SKM-1 treated with dmso at 0.1 percent for 144 hours (cell line): ENCODE data around the gene ZNF280D.

Experiments
- DNase-seq: peaks from one replicate; lab custom pipeline; 2025; ENCODE audit not compliant: unreplicated experiment; lab: John Stamatoyannopoulos, UW

Gene ZNF280D

DNA sequence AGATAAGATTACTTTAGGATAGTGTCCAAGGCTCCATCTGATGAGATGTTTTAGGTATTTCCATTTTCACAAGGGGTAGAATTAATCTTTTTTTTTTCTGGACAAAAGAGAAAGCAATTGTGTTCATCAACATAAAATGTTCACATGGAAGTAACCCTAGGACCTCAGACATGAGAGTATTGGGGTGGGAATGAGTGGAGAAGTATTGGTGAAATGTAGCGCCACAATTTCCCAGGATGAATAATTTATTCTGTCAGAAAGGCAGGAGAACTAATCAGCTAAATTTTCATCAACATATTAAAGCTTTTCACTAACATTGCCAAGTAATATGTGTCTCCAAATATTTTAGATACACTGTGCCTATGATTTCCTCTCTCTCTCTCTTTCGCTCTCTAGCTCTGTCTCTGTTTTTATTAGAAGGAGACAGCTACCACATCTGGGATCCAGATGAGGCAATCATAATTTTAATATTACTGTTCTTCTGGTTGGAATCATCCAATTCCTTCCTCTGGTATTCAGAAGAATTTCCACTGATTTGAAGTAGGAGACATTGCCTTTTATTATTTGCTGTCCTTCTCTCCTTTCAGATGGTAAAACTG is 21.6 kb upstream of the ZNF280D start:
- DNase-seq, result no peak

DNA sequence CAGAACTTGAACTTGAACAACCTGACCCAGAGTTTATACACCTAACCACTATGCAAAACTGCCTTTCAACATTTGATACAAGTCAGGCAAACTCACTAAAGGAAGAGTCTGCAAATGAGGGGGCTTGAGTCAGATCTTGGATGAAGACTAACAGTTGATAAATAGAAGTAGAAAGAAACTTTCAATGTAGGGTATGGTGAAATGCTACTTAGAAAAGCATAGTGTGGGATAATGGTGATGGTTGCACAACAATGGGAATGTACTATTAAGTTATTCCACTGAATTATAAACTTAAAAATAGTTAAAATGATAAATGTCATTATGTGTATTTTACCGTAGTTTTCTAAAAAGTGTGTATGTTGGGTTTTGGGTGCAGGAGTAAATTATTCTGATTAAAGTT is 19.7 kb upstream of the ZNF280D start:
- no peak for DNase-seq

DNA sequence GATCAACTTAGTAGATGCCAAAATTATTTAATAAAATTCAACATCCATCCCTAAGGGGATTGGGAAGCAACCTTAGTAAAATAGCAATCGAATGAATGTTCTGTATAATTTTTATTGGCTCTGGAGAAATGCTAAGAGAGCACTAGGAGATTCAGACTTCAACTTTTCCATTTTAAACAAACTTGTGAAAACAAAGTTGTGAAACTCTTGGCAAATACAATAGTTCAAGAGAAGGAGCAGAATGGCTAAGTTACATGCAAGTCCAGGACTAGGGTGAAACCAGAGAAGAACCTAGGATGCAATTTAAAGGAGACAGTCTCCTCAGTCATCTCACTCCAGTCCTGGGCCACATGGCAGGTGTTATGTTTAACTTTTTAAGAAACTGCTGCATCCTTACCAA is 16.7 kb upstream of the ZNF280D start:
- no peak for DNase-seq

DNA sequence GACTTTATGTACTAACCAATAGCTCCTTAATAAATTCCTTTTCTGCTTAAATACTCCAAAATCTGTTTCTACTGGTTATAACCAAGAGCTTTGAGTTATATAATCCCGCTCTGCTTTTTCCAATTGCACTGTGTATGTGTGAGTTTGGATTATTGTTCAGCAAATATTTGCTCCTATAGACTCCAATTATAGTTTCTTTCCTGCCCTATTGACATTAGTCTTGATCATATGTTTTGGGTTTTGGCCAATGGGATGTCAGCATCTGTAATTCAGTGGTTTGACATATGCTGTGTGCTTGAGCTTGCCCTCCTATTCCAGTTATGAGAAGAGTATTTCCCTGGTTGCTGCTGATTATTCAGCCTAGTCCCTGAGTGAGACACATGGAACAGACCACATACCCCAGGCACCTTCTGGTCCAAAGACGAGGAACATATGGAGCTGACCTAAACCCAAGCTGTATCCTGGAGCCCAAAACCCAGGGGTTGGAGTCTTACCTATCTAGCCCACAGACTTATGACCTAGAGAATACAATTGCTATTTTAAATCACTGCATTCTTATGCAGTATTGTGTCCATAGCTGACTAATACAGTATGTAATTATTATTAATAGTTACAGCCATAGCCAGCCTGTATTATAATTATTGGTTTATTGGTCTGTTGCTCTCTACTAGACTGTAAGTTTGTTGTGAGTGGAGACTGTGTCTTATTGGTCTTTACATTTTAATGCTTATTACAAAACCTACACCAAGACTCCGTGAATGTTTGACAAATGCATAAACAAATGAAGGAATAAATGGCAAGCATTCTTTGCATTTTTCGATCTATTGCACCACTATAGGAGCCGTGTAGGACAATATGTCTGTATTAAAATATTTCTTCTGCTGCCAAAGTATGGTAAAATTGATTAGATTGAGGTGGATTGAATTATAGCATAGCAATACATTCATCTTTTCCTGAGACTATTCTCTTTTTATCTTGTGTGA is 11.7 kb upstream of the ZNF280D start:
- DNase-seq, result no peak

DNA sequence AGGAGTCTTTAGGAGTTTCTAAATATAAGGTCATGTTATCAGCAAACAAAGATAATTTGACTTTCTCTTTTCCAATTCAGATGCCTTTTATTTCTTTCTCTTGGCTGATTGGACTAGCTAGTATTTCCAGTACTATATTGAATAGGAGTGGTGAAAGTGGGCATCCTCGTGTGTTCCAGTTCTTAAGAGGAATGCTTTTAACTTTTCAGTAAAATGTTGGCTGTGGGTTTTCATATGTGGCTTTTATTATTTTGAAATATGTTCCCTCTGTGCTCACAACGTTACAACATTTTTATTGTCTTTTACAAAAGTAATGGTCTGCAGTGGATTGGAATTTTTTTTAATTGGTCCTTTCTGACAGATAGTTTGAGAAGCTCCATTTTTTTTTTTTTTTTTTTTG is 8.2 kb upstream of the ZNF280D start:
- no peak for DNase-seq

DNA sequence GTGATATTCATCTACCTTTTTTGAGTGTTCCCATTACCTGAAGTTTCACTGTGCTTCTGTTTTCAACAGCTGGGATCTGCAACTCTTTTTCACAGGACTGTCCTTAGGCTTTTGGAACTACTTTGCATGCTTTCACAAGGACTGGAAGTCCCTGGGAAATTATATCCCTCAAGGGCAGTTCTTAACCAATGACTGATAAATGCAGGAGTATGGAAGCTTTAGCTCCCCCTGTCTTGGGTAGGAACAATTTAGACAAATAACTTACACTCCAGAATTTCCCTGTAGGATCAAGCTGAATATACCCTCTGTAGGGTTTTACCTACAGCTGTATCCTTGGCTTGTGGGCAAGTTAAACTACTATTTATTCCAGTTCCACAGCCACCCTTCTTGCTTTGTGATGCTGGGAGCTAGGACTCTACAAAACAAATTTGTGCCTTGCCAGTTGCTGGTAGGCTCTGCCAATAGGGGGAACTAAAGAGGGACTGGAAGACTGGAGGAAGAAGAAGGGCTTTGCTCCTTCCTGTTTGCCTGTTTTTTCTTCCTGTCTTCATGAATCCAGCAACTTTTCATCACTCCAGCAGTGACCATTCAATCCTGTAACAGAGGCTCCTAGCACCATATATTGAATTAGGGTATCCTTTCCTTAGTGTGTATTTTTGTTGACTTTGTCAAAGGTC is 6.8 kb upstream of the ZNF280D start:
- peak; percentile 33 for DNase-seq

DNA sequence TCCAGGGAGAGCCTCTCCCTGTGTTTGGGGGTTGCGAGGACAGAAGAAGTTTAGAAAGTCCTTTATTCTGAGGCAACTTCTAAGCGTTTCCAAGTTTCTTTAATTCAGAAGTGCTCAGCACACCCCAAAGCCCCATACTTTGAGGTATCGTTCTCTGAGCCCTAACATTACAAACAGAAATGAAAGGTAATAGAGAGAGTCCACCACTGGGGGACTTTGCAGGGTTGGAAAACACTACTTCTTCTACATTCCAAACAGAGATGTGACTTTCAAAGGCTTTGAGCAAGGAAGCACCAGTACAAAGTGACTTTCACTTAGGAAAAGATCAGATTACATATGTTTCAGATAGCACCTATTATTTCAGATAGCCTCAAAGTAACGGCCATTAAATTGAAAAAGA is 6.2 kb upstream of the ZNF280D start:
- DNase-seq, result no peak

DNA sequence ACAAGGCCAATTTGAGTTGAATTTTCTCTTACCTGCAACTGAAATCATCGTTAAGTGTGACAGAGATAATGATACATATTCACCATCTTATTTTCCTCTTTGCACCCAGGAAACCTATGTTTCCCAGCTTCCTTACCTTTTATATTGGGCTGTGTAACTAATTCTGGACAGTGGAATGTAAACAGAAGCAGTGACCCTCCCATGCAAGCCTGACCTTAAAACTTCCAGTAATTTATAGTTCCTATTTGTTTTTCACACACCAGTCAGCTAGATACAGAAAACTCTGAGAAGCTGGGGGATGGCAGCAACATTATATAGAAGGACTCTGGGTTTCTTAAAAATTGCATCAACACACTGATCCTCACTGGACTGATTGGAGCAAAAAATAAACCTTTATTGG is 4.5 kb upstream of the ZNF280D start:
- no peak for DNase-seq

DNA sequence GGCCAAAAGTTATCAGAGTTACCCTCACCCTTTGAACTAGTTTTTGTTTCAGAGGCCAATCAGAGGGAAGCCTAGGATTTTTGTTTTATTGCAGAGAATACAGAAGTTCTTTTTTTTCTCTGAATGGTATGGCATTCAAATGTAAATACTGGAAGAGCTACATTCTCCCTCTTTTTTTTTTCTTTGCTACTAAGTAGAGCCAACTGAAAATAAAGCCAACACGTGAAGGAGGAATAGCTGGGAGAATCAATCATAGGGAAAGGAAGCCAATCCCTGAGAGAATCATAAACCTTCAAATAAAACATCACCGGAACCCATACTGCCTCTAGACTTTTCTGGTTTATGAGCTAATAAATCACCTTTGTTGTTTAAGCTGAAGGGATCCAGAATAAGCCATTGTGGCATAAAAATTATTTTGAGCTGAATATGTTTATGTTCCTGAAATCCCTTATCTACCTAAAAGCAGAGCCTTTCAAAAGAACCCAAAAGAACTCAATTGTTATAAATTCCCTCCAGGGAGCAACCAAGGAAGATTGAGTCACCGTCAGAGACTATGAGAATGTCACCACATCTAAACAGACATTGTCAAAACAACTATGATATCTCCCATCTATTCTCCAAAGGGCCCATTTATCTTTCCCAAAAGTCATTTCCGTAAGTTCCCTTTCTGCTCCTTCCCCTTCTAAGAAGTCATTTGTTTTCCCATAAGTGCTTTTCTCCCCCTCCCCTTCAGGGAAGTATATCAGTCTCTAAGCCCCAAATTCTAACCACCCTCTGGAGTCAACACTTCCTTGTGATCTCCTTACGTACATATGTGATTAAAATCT is 3.8 kb upstream of the ZNF280D start:
- DNase-seq, result no peak

DNA sequence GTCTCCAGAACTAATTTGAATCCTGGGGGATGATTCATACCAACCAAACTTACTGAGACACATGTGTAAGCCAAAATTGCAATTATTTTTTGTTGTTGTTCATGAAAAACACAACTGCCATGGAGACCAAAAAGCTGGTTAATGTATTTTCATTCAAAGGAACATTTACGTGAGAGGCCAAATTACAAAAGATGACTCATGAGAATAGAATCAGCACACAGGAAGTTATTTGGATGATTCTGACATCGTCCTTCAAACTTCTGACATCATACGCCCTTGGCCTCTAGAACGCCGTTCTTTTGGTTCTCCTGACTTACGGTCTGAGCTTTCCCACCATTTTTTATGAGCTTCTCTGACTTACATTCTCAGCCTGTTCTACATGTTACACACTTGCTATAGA is 3.0 kb upstream of the ZNF280D start:
- DNase-seq, result no peak

DNA sequence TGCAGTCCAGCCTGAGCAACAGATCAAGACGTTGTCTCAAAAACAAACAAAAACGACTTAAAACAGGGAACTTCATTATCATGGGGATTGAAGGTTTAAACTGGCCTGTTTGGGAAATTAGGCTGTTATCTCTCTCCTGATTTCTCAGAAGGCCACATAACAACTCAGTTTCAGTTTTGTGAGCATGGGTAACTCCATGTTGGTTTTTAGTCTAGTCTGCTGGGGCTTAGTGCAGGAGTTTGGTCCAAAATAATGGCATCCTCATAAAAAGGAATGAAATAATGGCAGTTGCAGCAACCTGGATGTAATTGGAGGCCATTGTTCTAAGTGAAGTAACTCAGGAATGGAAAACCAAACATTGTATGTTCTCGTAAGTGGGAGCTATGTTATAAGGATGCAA is 2.3 kb upstream of the ZNF280D start:
- no peak for DNase-seq

DNA sequence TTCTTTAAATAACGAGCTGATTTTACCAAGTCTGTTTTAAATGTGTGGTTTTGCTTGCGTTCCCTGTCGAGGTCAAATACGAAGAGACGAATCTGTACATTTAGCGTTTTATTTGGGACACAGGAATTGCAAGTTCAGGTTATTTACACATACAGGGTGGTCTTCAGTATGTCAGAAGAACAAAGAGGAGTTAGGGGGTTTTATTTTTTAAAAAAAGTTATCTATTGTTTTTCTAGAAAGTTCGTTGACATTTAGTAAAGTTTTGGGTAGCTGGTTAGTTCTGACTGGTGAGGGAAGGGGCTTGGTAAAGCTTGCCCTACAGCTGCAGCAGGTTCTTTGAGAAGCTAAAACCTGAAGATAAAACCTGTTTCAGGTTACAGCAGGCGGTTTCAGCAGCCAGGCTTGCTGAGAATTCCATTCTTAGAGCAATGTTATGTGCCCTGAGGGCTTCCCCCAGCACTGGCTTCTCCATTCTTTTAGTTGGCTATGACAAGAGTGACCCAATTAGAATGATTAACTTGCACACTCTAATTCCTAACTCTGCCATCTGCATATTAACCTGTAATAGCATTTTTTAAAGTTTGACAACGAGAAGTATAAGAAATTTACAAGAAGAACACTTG is 815 bp upstream of the ZNF280D start:
- no peak for DNase-seq

DNA sequence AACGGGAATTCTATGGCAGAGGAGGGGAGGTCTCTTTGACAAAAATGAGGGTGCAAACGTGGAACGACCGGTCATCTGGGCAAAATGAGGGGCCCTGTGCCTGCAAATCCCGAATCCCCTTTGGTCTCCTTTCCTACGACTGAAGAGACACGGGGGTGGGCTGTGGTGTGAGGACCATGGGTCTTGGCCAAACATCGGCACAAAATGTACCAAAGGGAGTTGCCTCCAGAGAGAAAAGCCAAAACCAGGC is 498 bp downstream of the ZNF280D start:
- DNase-seq, result no peak

DNA sequence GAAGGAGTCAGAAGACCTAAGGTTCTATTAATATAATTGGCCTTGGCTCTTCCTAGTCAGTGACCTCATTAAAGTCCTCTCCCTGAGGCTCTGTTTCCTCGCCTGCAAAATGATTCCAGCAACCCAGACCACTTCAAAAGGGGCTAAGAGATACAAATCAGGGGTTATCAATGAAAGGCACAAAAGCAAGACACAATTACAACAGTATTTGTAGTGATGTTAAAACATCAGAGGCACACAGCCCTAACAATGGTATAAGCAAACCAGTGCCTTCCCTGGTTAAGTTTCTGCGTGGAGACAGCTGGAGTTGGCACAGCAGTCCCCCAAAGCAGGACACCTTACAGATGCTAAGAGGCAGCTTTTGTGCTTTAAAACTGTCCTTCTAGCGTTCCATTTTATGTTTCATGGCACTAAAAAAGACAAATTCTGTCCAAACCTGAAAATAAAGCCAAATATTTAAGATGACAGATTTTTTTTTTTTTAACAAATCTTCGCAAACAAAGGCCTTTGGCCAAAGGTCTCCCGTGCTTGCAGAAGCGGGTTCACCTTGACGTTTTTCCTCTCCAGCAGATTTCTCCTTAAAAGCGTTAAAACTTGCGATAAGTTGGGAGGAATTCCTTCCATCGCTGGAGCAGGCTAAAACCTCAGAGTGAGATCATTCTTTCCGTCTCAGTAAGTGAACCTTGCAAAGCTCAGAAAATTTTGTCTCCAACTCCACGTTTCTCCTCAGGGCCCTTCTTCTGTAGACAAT is 999 bp downstream of the ZNF280D start:
- no peak for DNase-seq

DNA sequence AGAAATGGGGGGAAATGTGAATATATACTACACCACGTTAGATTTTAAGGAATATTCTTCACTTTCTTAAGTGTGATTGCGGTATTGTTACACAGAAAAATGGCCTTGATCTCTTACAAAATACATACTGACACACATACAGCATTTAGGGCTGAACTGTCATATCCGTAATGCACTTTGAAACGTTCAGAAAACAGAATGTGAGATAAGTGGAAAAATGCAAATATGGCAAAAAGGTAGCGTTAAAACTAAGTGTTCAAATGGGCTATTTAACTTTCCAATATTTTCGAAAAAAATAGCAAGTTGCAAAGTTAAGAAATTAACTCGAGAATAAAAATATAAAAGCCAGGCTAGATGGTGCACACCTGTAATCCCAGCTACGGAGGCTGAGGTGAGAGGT is 1.8 kb downstream of the ZNF280D start:
- DNase-seq, result no peak

DNA sequence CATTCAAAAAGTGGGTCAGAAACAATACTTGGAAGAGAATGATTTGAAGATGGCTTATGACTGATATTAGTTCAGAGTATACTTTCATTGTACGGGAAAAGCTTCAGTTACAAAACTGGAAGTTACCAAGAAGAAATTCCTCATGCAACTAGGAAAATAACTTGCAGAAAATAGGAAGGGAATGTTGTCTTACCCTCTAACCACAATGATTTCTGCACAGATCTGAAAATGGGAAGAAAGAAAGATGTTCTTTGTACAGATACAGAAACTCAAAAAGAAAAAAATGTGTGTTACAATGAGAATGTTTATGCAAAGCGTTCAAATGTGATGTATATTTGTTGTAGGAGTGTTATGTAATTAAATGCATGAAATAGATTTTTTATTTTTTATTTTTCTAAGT is 3.7 kb downstream of the ZNF280D start:
- DNase-seq, result no peak

DNA sequence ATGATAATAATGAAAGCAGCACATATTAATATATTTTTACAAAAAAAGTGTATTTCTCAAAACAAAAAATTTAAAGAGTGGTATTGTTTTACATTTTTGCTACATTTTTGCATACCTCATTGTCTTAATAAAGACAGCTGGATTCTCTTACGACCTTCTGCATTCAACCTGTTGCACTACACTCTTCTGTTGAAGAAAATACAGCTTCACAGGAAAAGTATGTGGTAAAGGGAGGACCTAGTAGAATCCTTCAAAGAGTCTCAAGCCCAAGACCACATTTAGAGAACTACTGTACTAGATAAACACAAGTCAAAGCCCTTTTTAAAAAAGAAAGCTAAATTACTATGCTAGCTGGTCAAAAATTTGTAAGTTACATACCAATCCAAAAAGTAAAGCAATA is 7.9 kb downstream of the ZNF280D start:
- DNase-seq, result no peak

DNA sequence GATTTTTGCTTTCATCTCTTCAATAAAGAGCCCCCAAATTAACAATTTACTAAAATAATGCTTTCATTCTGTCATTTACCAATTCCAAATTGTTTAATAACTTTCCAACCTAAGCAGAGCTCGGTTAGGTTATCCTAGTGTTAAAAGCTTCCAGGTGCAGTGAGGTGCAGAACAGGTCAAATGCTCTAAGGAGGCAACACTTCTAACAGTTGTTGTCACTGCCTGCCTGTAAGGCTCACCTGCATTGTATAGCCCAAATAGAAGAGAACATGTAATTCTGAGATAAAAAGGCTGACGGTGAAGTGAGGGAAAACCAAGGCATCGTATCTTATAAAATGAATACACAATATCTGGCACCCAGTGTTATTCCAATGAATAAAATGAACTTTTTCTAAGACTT is 9.1 kb downstream of the ZNF280D start:
- no peak for DNase-seq

DNA sequence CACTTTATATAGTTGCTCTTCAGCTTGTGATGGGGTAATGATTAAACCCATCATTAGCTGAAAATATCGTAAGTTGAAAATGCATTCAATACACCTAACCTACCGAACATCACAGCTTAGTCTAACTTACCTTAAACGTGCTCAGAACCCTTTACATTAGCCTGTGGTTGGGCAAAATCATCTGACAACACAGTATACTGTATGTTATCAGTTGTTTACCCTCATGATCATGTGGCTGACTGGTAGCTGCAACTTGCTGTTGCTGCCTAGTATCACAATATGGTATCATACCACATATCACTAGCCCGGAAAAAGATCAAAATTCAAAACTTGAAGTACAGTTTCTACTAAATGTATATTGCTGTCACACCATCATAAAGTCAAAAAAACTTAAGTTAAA is 9.5 kb downstream of the ZNF280D start:
- no peak for DNase-seq

DNA sequence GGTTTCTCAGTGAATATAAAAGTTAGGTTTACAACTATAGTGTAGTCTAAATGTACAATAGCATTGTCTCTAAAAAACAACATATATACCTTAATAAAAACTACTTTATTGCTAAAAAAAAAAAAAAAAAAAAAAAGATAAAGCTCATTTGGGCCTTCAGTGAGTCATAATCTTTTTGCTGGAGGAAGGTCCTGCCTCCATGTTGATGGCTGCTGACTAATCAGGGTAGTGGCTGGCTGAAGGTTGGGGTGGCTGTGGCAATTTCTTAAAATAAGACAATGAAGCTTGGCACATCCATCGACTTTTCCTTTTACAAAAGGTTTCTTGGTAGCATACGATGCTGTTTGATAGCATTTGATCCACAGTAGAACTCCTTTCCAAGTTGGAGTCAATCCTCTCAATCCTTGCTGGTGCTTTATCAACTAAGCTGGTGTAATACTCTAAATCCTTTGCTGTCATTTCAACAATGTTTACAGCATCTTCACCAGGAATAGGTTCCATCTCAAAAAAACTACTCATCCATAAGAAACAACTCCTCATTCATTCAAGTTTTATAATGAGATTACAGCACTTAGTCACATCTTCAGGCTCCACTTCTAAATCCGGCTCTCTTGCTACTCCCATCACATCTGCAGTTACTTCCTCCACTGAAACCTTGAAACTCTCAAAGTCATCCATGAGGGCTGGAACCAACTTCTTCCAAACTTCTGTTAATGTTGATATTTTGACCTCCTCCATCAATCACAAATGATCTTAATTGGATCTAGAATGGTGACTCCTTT is 13.3 kb downstream of the ZNF280D start:
- DNase-seq, result no peak
